HFFc6 (cell line): Measurements from ENCODE around the gene SEMA4G. TPM values are rescaled to one million over a fixed set of nuclear protein-coding genes. Genes with fewer than 3 reads are reported as not detected.

Experiments used
- DNase-seq: peaks from one replicate; pipeline ENCODE4 v3.0.0-alpha.2; 2018
- H3K27ac Mint-ChIP-seq: 2 replicates; pipeline ENCODE4 v1.8.0; 2020; ENCODE audit warnings: mild to moderate bottlenecking, mixed read lengths
- H3K27me3 Mint-ChIP-seq: 2 replicates; pipeline ENCODE4 v1.8.0; 2021; ENCODE audit warnings: mild to moderate bottlenecking, moderate library complexity, mixed read lengths; ENCODE audit not compliant: insufficient read depth
- H3K36me3 Mint-ChIP-seq: 2 replicates; pipeline ENCODE4 v1.8.0; 2021; ENCODE audit warnings: low read depth, mixed read lengths
- H3K4me1 Mint-ChIP-seq: 2 replicates; pipeline ENCODE4 v1.8.0; 2020; ENCODE audit warnings: low read depth, mixed read lengths
- H3K4me3 Mint-ChIP-seq: 2 replicates; pipeline ENCODE4 v1.8.0; 2020; ENCODE audit warnings: mild to moderate bottlenecking, moderate library complexity, mixed read lengths
- H3K9me3 Mint-ChIP-seq: 2 replicates; pipeline ENCODE4 v1.8.0; 2020; ENCODE audit warnings: mild to moderate bottlenecking, mixed read lengths
- total RNA-seq, 6 experiments: library from RNA; stranded (reverse); fragmentation: NEBNext Ultra II Directional; extraction: Animal tissue kit (Norgen Biotek cat#: 25700); gene quantifications; 2 replicates in 1 of 6; 3 replicates in 5 of 6; pipeline ENCODE4 v1.2.3, GENCODE V29; 2021
- TF ChIP-seq, protein P1 (sequence below): fragments of 200-600 bp; sonication (generic); IDR thresholded peaks from 2 replicates; pipeline ENCODE4 v1.5.0; 2021; ENCODE audit warnings: antibody characterized with exemption, mild to moderate bottlenecking

SEMA4G gene
- total RNA-seq, 6 experiments from 2014 or later, result 1.2 to 2.2 (median 1.9) TPM

DNA sequence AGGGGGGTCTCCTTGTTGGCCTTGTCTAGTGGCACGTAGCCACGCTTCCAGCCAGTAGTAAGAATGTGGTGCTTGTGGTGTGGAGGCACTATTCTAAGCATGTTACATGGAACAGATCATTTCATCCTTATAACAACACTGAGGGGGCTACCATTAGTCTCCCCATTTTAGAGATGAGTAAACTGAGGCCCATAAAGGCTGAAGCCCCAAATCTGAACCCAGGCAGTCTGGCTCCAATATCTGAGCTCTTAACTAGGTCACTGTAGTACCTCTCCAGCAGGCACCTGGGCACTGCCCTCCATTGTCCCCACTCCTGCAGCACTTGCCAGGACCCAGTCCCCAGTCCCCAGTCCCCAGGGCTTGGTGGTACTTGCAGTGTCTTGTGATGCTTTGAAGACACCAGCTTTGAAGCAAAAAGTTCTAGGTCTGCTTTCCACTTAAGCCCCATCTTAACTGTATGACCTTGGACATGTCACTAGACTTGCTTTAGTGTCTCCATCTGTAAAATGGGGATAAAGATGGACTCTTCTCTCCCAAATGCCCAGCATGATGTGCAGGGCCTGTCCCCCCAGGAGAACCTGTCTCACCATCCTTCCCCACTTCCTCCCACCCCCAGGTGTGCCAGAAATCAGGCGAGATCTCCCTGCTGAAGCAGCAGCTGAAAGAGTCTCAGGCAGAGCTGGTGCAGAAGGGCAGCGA lies 36.7 kb downstream of the SEMA4G start:
- peaks cover 15% of the 10 kb centered on the region for H3K4me1 Mint-ChIP-seq
- no peak overlapping the region for H3K4me3 Mint-ChIP-seq
- no peaks in the 10 kb centered on the region; the same call in none of the 2 replicates for H3K27me3 Mint-ChIP-seq
- H3K27ac Mint-ChIP-seq, result no peak overlapping the region
- DNase-seq, result no peak
- H3K9me3 Mint-ChIP-seq, result no peaks in the 10 kb centered on the region
- TF ChIP-seq, protein P1, sequence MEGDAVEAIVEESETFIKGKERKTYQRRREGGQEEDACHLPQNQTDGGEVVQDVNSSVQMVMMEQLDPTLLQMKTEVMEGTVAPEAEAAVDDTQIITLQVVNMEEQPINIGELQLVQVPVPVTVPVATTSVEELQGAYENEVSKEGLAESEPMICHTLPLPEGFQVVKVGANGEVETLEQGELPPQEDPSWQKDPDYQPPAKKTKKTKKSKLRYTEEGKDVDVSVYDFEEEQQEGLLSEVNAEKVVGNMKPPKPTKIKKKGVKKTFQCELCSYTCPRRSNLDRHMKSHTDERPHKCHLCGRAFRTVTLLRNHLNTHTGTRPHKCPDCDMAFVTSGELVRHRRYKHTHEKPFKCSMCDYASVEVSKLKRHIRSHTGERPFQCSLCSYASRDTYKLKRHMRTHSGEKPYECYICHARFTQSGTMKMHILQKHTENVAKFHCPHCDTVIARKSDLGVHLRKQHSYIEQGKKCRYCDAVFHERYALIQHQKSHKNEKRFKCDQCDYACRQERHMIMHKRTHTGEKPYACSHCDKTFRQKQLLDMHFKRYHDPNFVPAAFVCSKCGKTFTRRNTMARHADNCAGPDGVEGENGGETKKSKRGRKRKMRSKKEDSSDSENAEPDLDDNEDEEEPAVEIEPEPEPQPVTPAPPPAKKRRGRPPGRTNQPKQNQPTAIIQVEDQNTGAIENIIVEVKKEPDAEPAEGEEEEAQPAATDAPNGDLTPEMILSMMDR, result no peak
- H3K36me3 Mint-ChIP-seq, result peaks cover 3% of the 10 kb centered on the region; the same call in 1 of the 2 replicates

DNA sequence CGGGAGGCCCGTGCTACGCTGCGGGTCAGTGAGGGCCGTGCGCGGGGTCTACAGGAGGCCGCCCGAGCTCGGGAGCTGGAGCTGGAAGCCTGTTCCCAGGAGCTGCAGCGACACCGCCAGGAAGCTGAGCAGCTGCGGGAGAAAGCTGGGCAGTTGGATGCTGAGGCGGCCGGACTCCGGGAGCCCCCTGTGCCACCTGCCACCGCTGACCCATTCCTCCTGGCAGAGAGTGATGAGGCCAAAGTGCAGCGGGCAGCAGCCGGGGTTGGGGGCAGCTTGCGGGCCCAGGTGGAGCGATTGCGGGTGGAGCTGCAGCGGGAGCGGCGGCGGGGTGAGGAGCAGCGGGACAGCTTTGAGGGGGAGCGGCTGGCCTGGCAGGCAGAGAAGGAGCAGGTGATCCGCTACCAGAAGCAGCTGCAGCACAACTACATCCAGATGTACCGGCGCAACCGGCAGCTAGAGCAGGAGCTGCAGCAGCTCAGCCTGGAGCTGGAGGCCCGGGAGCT lies 37.3 kb downstream of the SEMA4G start:
- Mint-ChIP-seq H3K36me3 (no peaks in the 10 kb centered on the region), H3K27ac (no peak overlapping the region), H3K4me1 (peaks cover 8% of the 10 kb centered on the region), H3K27me3 (no peaks in the 10 kb centered on the region; the same call in none of the 2 replicates), H3K4me3 (no peak overlapping the region), H3K9me3 (no peaks in the 10 kb centered on the region)
- TF ChIP-seq, protein P1, result no peak
- DNase-seq, result no peak

DNA sequence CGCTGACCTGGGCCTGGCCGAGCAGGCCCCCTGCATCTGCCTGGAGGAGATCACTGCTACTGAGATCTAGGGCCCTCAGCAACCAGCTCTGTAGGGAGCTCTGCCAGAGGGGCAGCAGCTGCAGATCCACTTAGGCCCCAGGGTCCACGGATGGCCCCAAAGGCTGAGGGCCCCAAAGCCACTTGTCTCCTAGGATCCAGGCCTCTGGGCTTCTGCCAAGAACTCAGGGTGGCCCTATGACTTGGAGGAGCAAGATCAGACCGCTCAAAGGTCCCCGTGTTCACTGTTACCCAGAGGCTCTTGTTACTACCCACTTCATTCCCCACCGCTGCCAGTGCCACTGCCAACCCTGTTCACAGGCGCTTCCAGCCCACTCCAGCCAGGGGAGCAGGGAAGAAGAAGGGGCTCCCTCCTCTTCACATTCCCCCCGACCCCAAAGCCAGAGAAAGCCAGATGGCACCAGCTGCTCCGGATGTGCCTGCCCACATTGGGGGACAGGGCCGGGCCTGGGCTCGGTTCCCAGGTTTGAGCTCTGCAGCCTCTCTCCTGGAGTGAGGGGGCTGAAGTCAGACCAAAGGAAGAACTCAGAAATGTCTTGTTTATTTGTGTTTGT lies 37.9 kb downstream of the SEMA4G start:
- DNase-seq, result no peak
- Mint-ChIP-seq H3K27me3 (no peaks in the 10 kb centered on the region; the same call in none of the 2 replicates), H3K36me3 (no peaks in the 10 kb centered on the region), H3K27ac (no peak overlapping the region), H3K4me1 (peaks cover 7% of the 10 kb centered on the region; the same call in 1 of the 2 replicates), H3K4me3 (no peak overlapping the region), H3K9me3 (no peaks in the 10 kb centered on the region)
- TF ChIP-seq, protein P1, result no peak

DNA sequence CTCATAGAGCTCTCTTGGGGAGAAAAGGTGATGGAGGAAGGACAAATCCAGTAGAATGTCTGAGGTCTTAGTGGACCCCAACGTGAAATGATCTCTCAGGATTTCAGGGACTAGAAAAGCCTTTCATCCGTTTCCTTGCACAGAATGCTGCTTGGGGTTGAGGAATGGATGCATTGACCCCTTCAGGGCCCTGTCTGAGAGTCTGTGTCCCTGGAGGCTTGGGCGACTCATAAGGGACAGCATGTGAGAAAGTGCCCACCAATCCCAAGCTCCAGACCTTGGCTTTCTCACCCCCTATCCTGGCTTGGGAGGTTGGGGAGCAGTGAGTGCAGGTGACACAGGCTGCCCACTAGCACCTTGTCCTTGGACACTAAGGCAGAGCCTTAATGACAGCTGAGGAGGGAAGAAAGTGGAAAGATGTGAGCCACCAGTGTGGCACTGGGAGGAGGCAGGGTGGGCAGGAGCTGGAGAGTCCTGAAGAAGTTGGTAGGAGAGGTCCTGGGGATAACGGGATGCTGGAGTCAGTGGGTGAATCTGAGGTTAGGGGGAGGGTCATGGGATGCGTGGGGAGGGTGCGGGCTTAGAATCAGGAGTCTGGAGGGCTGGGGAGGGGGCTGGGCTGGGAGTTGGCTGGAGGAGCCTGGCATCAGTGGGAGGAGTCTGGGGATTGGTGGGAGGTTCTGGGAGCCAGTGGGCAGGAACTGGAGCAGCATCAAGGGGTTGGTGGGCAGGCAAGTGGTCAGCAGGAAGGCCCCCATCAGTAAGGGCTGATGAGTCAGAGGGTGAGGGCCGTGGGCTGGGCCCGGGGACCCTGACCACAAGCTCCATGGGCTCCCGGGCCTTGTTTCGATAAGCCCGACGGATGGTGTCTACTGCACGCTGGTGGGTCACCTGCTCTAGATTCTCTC lies 38.9 kb downstream of the SEMA4G start:
- no peak overlapping the region for H3K4me3 Mint-ChIP-seq
- no peak for DNase-seq
- H3K36me3 Mint-ChIP-seq, result no peaks in the 10 kb centered on the region
- peaks cover 17% of the 10 kb centered on the region for H3K4me1 Mint-ChIP-seq
- peaks cover 1% of the 10 kb centered on the region for H3K27me3 Mint-ChIP-seq
- TF ChIP-seq, protein P1, result no peak
- H3K27ac Mint-ChIP-seq, result peak overlapping the region; percentile 30; the same call in 1 of the 2 replicates
- no peaks in the 10 kb centered on the region for H3K9me3 Mint-ChIP-seq

DNA sequence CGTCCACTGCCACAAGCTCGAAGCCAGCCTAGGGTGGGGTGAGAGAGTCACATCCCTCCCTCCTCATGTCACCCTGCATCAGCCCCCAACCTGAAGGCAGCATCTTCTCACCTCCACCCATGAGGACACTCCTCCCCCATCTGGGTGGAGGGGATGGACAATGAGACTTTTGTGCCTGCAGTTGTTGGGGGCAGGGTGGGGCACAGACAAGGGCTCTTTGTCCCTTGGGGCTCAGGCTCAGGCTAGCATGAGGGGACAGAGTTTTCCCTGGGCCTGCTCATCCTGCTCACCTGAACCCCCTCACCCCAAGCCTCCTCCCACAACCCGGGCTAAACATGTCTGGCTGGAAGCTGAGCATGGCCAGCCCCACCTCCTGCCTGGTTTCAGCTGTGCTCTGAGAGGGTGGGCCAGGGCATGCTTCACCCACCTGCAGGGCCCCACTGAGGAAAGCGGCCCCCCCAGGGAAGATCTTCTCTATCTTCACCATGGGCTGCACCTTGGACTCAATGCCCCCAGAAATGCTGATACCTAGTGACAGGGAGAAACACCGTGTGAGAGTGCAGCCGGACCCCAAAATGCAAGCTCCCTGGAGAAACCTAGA lies 39.6 kb downstream of the SEMA4G start:
- TF ChIP-seq, protein P1, result no peak

More for the DNA sequence above, 39.6 kb downstream of the SEMA4G start:
- DNase-seq, result no peak
- Mint-ChIP-seq H3K27ac (no peak overlapping the region), H3K9me3 (no peaks in the 10 kb centered on the region), H3K27me3 (peaks cover 3% of the 10 kb centered on the region), H3K4me3 (no peak overlapping the region), H3K36me3 (no peaks in the 10 kb centered on the region), H3K4me1 (peaks cover 23% of the 10 kb centered on the region)
